ENCODE results near the gene HOXA10.
A peak's percentile ranks its signal among the peaks of the same experiment; 100 is the strongest.

HOXA10 gene

GRCh38 chr7:27147199-27148030 is 26.7 kb downstream of the HOXA10 start, which contains the start of gene HOXA6:
Gene HOXA6 (minus strand): TSS chr7:27147774. CDS start chr7:27147749, 25 bp downstream.
- TF ChIP-seq MAX (IDR thresholded peaks at IDR 0.05; ENCODE audit: low read depth, low read length) (no peak), MYC (IDR thresholded peaks at IDR 0.05; ENCODE audit: low read depth, low read length) (no peak), POLR2A (IDR thresholded peaks at IDR 0.05; ENCODE audit: extremely low read depth, insufficient read length) (no peak), CTCF (IDR thresholded peaks at IDR 0.05; ENCODE audit: low read depth, low read length) (no peak)
- no peak for DNase-seq (ENCODE audit: low read depth)
- H3K4me3 ChIP-seq (ENCODE audit: low read depth, low read length), result peak within 1 kb of the TSS; percentile 13

GRCh38 chr7:27146491-27147198 is 27.5 kb downstream of the HOXA10 start:
- no peak for DNase-seq (ENCODE audit: low read depth)
- TF ChIP-seq MAX (IDR thresholded peaks at IDR 0.05; ENCODE audit: low read depth, low read length), result no peak
- TF ChIP-seq POLR2A (IDR thresholded peaks at IDR 0.05; ENCODE audit: extremely low read depth, insufficient read length), result no peak
- no peak for TF ChIP-seq CTCF (IDR thresholded peaks at IDR 0.05; ENCODE audit: low read depth, low read length)
- TF ChIP-seq MYC (IDR thresholded peaks at IDR 0.05; ENCODE audit: low read depth, low read length), result no peak
- H3K4me3 ChIP-seq (ENCODE audit: low read depth, low read length), result no peak overlapping the region

GRCh38 chr7:27145914-27146412 is 28.2 kb downstream of the HOXA10 start:
- DNase-seq (ENCODE audit: low read depth), result no peak
- no peak for TF ChIP-seq MAX (IDR thresholded peaks at IDR 0.05; ENCODE audit: low read depth, low read length)
- no peak for TF ChIP-seq POLR2A (IDR thresholded peaks at IDR 0.05; ENCODE audit: extremely low read depth, insufficient read length)
- TF ChIP-seq MYC (IDR thresholded peaks at IDR 0.05; ENCODE audit: low read depth, low read length), result no peak
- no peak for TF ChIP-seq CTCF (IDR thresholded peaks at IDR 0.05; ENCODE audit: low read depth, low read length)
- no peak overlapping the region for H3K4me3 ChIP-seq (ENCODE audit: low read depth, low read length)

- H3K4me3 ChIP-seq (ENCODE audit: low read depth, low read length), result no peak overlapping the region
- DNase-seq (ENCODE audit: low read depth), result no peak
- TF ChIP-seq MAX (IDR thresholded peaks at IDR 0.05; ENCODE audit: low read depth, low read length) (no peak), MYC (IDR thresholded peaks at IDR 0.05; ENCODE audit: low read depth, low read length) (no peak), CTCF (IDR thresholded peaks at IDR 0.05; ENCODE audit: low read depth, low read length) (no peak), POLR2A (IDR thresholded peaks at IDR 0.05; ENCODE audit: extremely low read depth, insufficient read length) (no peak)
Observed at GRCh38 chr7:27145165-27145913, 28.8 kb downstream of the HOXA10 start.

GRCh38 chr7:27144781-27145164 is 29.3 kb downstream of the HOXA10 start:
- TF ChIP-seq MYC (IDR thresholded peaks at IDR 0.05; ENCODE audit: low read depth, low read length) (no peak), POLR2A (IDR thresholded peaks at IDR 0.05; ENCODE audit: extremely low read depth, insufficient read length) (no peak), CTCF (IDR thresholded peaks at IDR 0.05; ENCODE audit: low read depth, low read length) (no peak), MAX (IDR thresholded peaks at IDR 0.05; ENCODE audit: low read depth, low read length) (no peak)
- H3K4me3 ChIP-seq (ENCODE audit: low read depth, low read length), result no peak overlapping the region
- no peak for DNase-seq (ENCODE audit: low read depth)
